H1 (cell line): ENCODE data around the gene CUX1. TPM values are rescaled to one million over a fixed set of nuclear protein-coding genes. Genes with fewer than 3 reads are reported as not detected.

Source experiments
- CTCF ChIA-PET: fragments of 300-600 bp; sonication (Branson Sonifier 250); formaldehyde crosslinking; loops from one replicate; lab custom pipeline; 2021; ENCODE audit not compliant: partially characterized antibody; lab: Charles Lee
- POLR2A ChIA-PET: fragments of 300-600 bp; sonication (Branson Sonifier 250); formaldehyde crosslinking; loops from one replicate; lab custom pipeline; 2021; ENCODE audit warnings: inconsistent platforms; ENCODE audit not compliant: partially characterized antibody; lab: Charles Lee
- DNase-seq, 2 experiments: peaks; one replicate each; pipeline versions ENCODE4 v3.0.0 to v3.0.0-alpha.2; 2010 to 2022; ENCODE audit warnings: low spot score in 2 of 2, low read depth in 1 of 2, mixed read lengths in 1 of 2
- FAIRE-seq: peaks from 2 replicates; lab custom pipeline; 2011; peaks lifted over from hg19 to GRCh38; lab: Jason Lieb, UNC
- H2AFZ ChIP-seq: 2 replicates; pipeline ENCODE4 v1.8.1; 2012; ENCODE audit warnings: low read length, inconsistent platforms
- H2AK5ac ChIP-seq: 2 replicates; pipeline ENCODE4 v1.6.1; 2013; ENCODE audit warnings: low read depth, low read length
- H2BK120ac ChIP-seq: replicated peaks from 2 replicates; pipeline ENCODE3; 2013; ENCODE audit warnings: low read depth, low read length, inconsistent platforms
- H2BK12ac ChIP-seq: 2 replicates; pipeline ENCODE4 v1.6.1; 2013; ENCODE audit warnings: low read depth, low read length
- H2BK15ac ChIP-seq: 2 replicates; pipeline ENCODE4 v1.6.1; 2013; ENCODE audit warnings: low read length
- H2BK20ac ChIP-seq: 2 replicates; pipeline ENCODE4 v1.6.1; 2013; ENCODE audit warnings: low read length
- H2BK5ac ChIP-seq: 2 replicates; pipeline ENCODE4 v1.6.1; 2013; ENCODE audit warnings: low read depth, low read length
- H3K14ac ChIP-seq: 2 replicates; pipeline ENCODE4 v1.6.1; 2013; ENCODE audit warnings: inconsistent platforms; ENCODE audit not compliant: insufficient read length
- H3K18ac ChIP-seq: 2 replicates; pipeline ENCODE4 v1.6.1; 2013; ENCODE audit warnings: low read length; ENCODE audit errors: extremely low read depth
- H3K23ac ChIP-seq: 2 replicates; pipeline ENCODE4 v1.6.1; 2013; ENCODE audit warnings: inconsistent platforms; ENCODE audit not compliant: insufficient read length
- H3K23me2 ChIP-seq: 2 replicates; pipeline ENCODE4 v1.6.1; 2013; ENCODE audit warnings: low read depth, low read length
- H3K27ac ChIP-seq: 2 replicates; pipeline ENCODE4 v1.6.1; 2011; ENCODE audit warnings: low read depth, low read length, inconsistent platforms
- H3K27me3 ChIP-seq, 4 experiments: replicated peaks in 1 of 4; 1 replicate in 1 of 4; 2 replicates in 3 of 4; pipeline versions ENCODE4 v1.6.1 to v1.8.1; 2011 to 2013; ENCODE audit warnings: low read length in 3 of 4, mild to moderate bottlenecking in 3 of 4, inconsistent platforms in 2 of 4, mixed read lengths in 2 of 4, moderate library complexity in 1 of 4; ENCODE audit not compliant: control insufficient read depth in 3 of 4, insufficient read depth in 3 of 4; ENCODE audit errors: extremely low read depth in 1 of 4
- H3K36me3 ChIP-seq, 4 experiments: 2 replicates each; pipeline versions ENCODE4 v1.6.1 to v1.8.1; 2011 to 2013; ENCODE audit warnings: mild to moderate bottlenecking in 4 of 4, low read length in 3 of 4, moderate library complexity in 2 of 4, control low read depth in 1 of 4, inconsistent platforms in 1 of 4; ENCODE audit not compliant: insufficient read depth in 4 of 4, control insufficient read depth in 2 of 4
- H3K4ac ChIP-seq: replicated peaks from 2 replicates; pipeline ENCODE3; 2013; ENCODE audit warnings: low read length, low read depth, mixed read lengths, inconsistent platforms; ENCODE audit not compliant: insufficient read length
- H3K4me1 ChIP-seq, 4 experiments: replicated peaks in 1 of 4; 1 replicate in 1 of 4; 2 replicates in 3 of 4; pipeline versions ENCODE4 v1.6.1 to v1.8.1; 2011 to 2013; ENCODE audit warnings: low read length in 3 of 4, inconsistent platforms in 2 of 4, mixed read lengths in 1 of 4; ENCODE audit not compliant: insufficient read depth in 4 of 4, control insufficient read depth in 3 of 4
- H3K4me2 ChIP-seq, 2 experiments: 2 replicates each; pipeline versions ENCODE4 v1.6.1 to v1.8.1; 2011 to 2013; ENCODE audit warnings: low read depth in 2 of 2, low read length in 2 of 2, control low read depth in 1 of 2, inconsistent platforms in 1 of 2, mild to moderate bottlenecking in 1 of 2; ENCODE audit not compliant: insufficient read depth in 1 of 2
- H3K4me3 ChIP-seq, 4 experiments: fragments of 200-600, 300-600 bp in 1 of 4; sonication (generic), shearing (Covaris generic), sonication (Bioruptor Twin) in 1 of 4; 2 replicates each; pipeline versions ENCODE4 v1.5.1 to v1.8.1; 2011 to 2016; ENCODE audit warnings: low read length in 4 of 4, low read depth in 3 of 4, control low read depth in 2 of 4, inconsistent platforms in 2 of 4, mild to moderate bottlenecking in 2 of 4, mixed read lengths in 1 of 4, moderate library complexity in 1 of 4; ENCODE audit not compliant: insufficient read depth in 2 of 4; ENCODE audit errors: extremely low read depth in 1 of 4
- H3K56ac ChIP-seq: replicated peaks from 2 replicates; pipeline ENCODE3; 2013; ENCODE audit warnings: low read depth, mild to moderate bottlenecking, mixed read lengths, low read length, inconsistent platforms; ENCODE audit not compliant: insufficient read length
- H3K79me1 ChIP-seq: 2 replicates; pipeline ENCODE4 v1.6.1; 2013; ENCODE audit warnings: low read depth, low read length, control low read depth
- H3K79me2 ChIP-seq, 2 experiments: 2 replicates each; pipeline versions ENCODE4 v1.6.1 to v1.8.1; 2012 to 2013; ENCODE audit warnings: low read length in 2 of 2, mild to moderate bottlenecking in 2 of 2, inconsistent platforms in 1 of 2; ENCODE audit not compliant: insufficient read depth in 2 of 2, control insufficient read depth in 1 of 2
- H3K9ac ChIP-seq, 4 experiments: replicated peaks in 1 of 4; 1 replicate in 1 of 4; 2 replicates in 3 of 4; pipeline versions ENCODE4 v1.6.1 to v1.8.1; 2011 to 2013; ENCODE audit warnings: low read depth in 3 of 4, low read length in 3 of 4, control low read depth in 2 of 4, mild to moderate bottlenecking in 2 of 4, moderate library complexity in 2 of 4, inconsistent platforms in 1 of 4; ENCODE audit errors: extremely low read depth in 1 of 4
- H3K9me3 ChIP-seq, 2 experiments: 2 replicates each; pipeline versions ENCODE4 v1.6.1 to v1.8.1; 2012 to 2013; ENCODE audit warnings: mild to moderate bottlenecking in 2 of 2, moderate library complexity in 2 of 2, control low read depth in 1 of 2, inconsistent platforms in 1 of 2, low read depth in 1 of 2, low read length in 1 of 2, mixed read lengths in 1 of 2; ENCODE audit not compliant: insufficient read depth in 2 of 2
- H4K20me1 ChIP-seq, 2 experiments: replicated peaks in 1 of 2; 2 replicates each; pipeline versions ENCODE3 to v1.8.1; 2011 to 2013; ENCODE audit warnings: inconsistent platforms in 2 of 2, low read length in 2 of 2, mild to moderate bottlenecking in 1 of 2; ENCODE audit not compliant: insufficient read depth in 2 of 2, control insufficient read depth in 1 of 2
- H4K5ac ChIP-seq: 2 replicates; pipeline ENCODE4 v1.6.1; 2013; ENCODE audit warnings: low read length, low read depth, mixed read lengths, inconsistent platforms; ENCODE audit not compliant: insufficient read length
- H4K8ac ChIP-seq: 2 replicates; pipeline ENCODE4 v1.8.0; 2013; ENCODE audit warnings: mild to moderate bottlenecking, moderate library complexity, low read length, inconsistent platforms; ENCODE audit not compliant: insufficient read depth; ENCODE audit errors: extremely low read depth
- H4K91ac ChIP-seq: replicated peaks from 2 replicates; pipeline ENCODE3; 2013; ENCODE audit warnings: low read length, mixed read lengths, inconsistent platforms; ENCODE audit not compliant: insufficient read length
- BACH1 ChIP-seq: IDR thresholded peaks from 2 replicates; pipeline ENCODE4 v1.6.1; 2012; ENCODE audit warnings: low read length, improper control_type of control experiment
- CBX5 ChIP-seq: fragments of 300-800, 300-1000 bp; sonication (generic); IDR thresholded peaks from 2 replicates; pipeline ENCODE4 v1.7.1; 2016; ENCODE audit warnings: antibody characterized with exemption, low read length, low read depth
- EP300 ChIP-seq, 2 experiments: IDR thresholded peaks; 1 replicate in 1 of 2; 2 replicates in 1 of 2; pipeline ENCODE4 v1.6.1; 2011 to 2012; ENCODE audit warnings: low read depth in 2 of 2, low read length in 2 of 2, mild to moderate bottlenecking in 2 of 2, borderline replicate concordance in 1 of 2, inconsistent platforms in 1 of 2, moderate library complexity in 1 of 2
- MAFK ChIP-seq: IDR thresholded peaks from 2 replicates; pipeline ENCODE4 v1.6.1; 2012; ENCODE audit warnings: low read depth, mild to moderate bottlenecking, improper control_type of control experiment, low read length
- POU5F1 ChIP-seq: IDR thresholded peaks from 2 replicates; pipeline ENCODE4 v1.6.1; 2011; ENCODE audit warnings: low read depth, mild to moderate bottlenecking, low read length, moderate library complexity
- SAP30 ChIP-seq: fragments of 300-600 bp; sonication (generic); IDR thresholded peaks from 2 replicates; pipeline ENCODE4 v1.7.1; 2012; ENCODE audit warnings: low read length, moderate library complexity, mild to moderate bottlenecking, inconsistent platforms; ENCODE audit not compliant: insufficient read depth, insufficient replicate concordance
- SUZ12 ChIP-seq: fragments of 200-600 bp; sonication (generic); IDR thresholded peaks from 2 replicates; pipeline ENCODE4 v1.6.1; 2012; ENCODE audit warnings: mild to moderate bottlenecking, inconsistent platforms, low read length, moderate library complexity, mixed read lengths
- TAF1 ChIP-seq: IDR thresholded peaks from 2 replicates; pipeline ENCODE4 v1.6.1; 2011; ENCODE audit warnings: mild to moderate bottlenecking, low read depth, low read length
- TAF7 ChIP-seq: optimal IDR thresholded peaks from 2 replicates; pipeline ENCODE3; 2011; ENCODE audit warnings: low read depth, mild to moderate bottlenecking, inconsistent platforms, low read length, moderate library complexity, borderline replicate concordance
- TEAD4 ChIP-seq: IDR thresholded peaks from 2 replicates; pipeline ENCODE4 v1.6.1; 2012; ENCODE audit warnings: low read depth, low read length, inconsistent platforms, mixed read lengths
- WGBS, 2 experiments: shearing (Covaris generic) in 1 of 2; methylation state at CpG; one replicate each; pipeline versions ENCODE4 v1.1.6 to v1.1.7; 2013 to 2015; ENCODE audit warnings: low lambda C conversion rate in 2 of 2, mixed read lengths in 2 of 2, inconsistent platforms in 1 of 2, low coverage in 1 of 2, missing lambda C conversion rate in 1 of 2; ENCODE audit not compliant: insufficient replicate concordance in 2 of 2, insufficient coverage in 1 of 2, insufficient read length in 1 of 2; ENCODE audit errors: extremely low coverage in 1 of 2, missing lambda C conversion rate in 1 of 2; 5-methylcytosine and 5-hydroxymethylcytosine counted together
- polyA plus RNA-seq, 7 experiments: library from polyadenylated mRNA; depleted of rRNA in 3 of 7; stranded (reverse) in 5 of 7; unstranded in 2 of 7; fragments of >200 nt in 5 of 7; fragments of 200-250 nt in 2 of 7; gene quantifications; 1 replicate in 5 of 7; 2 replicates in 1 of 7; 4 replicates in 1 of 7; pipeline versions ENCODE4 v1.2.1 to v1.2.3, GENCODE V29; 2011 to 2013; ENCODE audit warnings: missing spikeins in 2 of 7, mixed read lengths in 2 of 7
- total RNA-seq: library from RNA; stranded (reverse); fragmentation: NEBNext Ultra II Directional; extraction: Animal tissue kit (Norgen Biotek cat#: 25700); gene quantifications from 2 replicates; pipeline ENCODE4 v1.2.1, GENCODE V29; 2021
- TF ChIP-seq, protein P1 (sequence below): IDR thresholded peaks from 2 replicates; pipeline ENCODE4 v1.6.1; 2011; ENCODE audit warnings: low read length, improper control_type of control experiment

The CUX1 gene
- total and polyA plus RNA-seq, 2 of the 8 experiments (the other 6 are each of a cell fraction or from before 2014, with no cell fraction given) = 21.6 to 65.9 TPM

DNA sequence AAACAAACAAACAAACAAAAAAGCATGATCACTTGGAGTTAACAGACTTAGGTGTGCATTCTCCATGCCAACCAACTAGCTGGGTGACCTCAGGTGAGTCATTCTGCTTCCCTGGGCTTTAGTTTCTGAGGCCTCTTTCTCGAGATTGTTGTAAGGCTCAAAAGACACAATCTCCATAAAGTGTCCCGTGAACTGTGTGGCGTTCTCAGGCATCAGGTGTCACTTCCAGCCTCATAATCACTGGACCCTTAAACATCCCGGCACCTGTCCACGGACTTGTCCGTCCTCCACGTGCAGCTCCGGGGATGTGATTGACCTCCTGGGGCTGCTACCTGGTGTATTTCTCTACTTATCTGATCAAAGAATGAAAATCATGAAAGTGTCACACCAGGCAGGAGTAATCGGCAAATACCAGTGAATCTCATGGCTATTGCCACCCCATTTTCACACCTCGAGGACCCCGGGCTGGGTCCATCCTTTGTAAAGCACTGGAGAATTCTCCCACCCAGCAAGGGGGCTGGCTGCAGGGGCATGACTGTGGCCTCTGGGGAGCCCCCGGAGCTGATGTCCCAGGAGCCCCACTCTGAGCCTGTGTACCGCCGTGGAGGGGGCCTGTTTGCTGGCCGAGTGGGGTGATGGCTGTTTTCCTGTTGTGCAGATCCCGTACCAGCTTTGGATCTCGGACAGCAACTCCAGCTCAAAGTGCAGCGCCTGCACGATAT lies 279.4 kb downstream of the CUX1 start:
- CTCF ChIA-PET = interaction anchor here (1.0 to 1.4 kb wide), 2 partner anchors 152 to 166 kb away, joined by 3 read pairs; no protein-coding TSS in a partner anchor
- TF ChIP-seq CBX5 (no peak), SAP30 (no peak), BACH1 (no peak), SUZ12 (no peak), MAFK (no peak), TAF7 (no peak), TAF1 (no peak), TEAD4 (no peak), EP300 (IDR thresholded peaks at IDR 0.05; ENCODE audit: borderline replicate concordance in 1 of 2, low read depth in 2 of 2, low read length in 2 of 2) (no peak), POU5F1 (no peak)
- TF ChIP-seq, protein P1, sequence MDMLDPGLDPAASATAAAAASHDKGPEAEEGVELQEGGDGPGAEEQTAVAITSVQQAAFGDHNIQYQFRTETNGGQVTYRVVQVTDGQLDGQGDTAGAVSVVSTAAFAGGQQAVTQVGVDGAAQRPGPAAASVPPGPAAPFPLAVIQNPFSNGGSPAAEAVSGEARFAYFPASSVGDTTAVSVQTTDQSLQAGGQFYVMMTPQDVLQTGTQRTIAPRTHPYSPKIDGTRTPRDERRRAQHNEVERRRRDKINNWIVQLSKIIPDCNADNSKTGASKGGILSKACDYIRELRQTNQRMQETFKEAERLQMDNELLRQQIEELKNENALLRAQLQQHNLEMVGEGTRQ = no peak

More for the DNA sequence above, 279.4 kb downstream of the CUX1 start:
- Histone ChIP-seq H4K5ac (no peak overlapping the region), H3K79me2 (no peaks in the 10 kb centered on the region; a peak in 1 of 4 replicates), H3K4ac (no peak overlapping the region), H4K8ac (no peak overlapping the region), H2BK120ac (no peak overlapping the region), H3K27ac (no peak overlapping the region), H3K9ac (no peak overlapping the region), H3K4me2 (no peak overlapping the region), H3K79me1 (peaks cover 2% of the 10 kb centered on the region; the same call in 1 of the 2 replicates), H3K4me3 (no peak overlapping the region), H2BK5ac (no peak overlapping the region), H3K18ac (no peak overlapping the region), H2AK5ac (no peak overlapping the region), H3K56ac (no peak overlapping the region), H4K91ac (no peak overlapping the region), H3K23me2 (no peaks in the 10 kb centered on the region), H2BK20ac (no peak overlapping the region), H2AFZ (no peak overlapping the region), H2BK12ac (no peak overlapping the region), H3K9me3 (no peaks in the 10 kb centered on the region), H4K20me1 (no peaks in the 10 kb centered on the region), H3K14ac (no peak overlapping the region), H2BK15ac (no peak overlapping the region), H3K4me1 (peaks cover 2 to 8% (median 7%) of the 10 kb centered on the region in 4 experiments; a peak in 5 of 7 replicates), H3K27me3 (no peaks in the 10 kb centered on the region), H3K36me3 (peaks cover 0 to 6% (median 1%) of the 10 kb centered on the region in 4 experiments; a peak in 2 of 8 replicates), H3K23ac (no peak overlapping the region)
- POLR2A ChIA-PET = no interaction called here
- FAIRE-seq (no peak), DNase-seq (peak in 1 of 2 experiments; percentile 33)
- 90% methylated on average over 19 of the region's 19 CpGs; no CpG with 5 or more reads in 1 of the 2 experiments for WGBS, 2 experiments
